Measurements from ENCODE around the gene CAPN14. TPM values are rescaled to one million over a fixed set of nuclear protein-coding genes. Genes with fewer than 3 reads are reported as not detected.

Gene CAPN14, protein sequence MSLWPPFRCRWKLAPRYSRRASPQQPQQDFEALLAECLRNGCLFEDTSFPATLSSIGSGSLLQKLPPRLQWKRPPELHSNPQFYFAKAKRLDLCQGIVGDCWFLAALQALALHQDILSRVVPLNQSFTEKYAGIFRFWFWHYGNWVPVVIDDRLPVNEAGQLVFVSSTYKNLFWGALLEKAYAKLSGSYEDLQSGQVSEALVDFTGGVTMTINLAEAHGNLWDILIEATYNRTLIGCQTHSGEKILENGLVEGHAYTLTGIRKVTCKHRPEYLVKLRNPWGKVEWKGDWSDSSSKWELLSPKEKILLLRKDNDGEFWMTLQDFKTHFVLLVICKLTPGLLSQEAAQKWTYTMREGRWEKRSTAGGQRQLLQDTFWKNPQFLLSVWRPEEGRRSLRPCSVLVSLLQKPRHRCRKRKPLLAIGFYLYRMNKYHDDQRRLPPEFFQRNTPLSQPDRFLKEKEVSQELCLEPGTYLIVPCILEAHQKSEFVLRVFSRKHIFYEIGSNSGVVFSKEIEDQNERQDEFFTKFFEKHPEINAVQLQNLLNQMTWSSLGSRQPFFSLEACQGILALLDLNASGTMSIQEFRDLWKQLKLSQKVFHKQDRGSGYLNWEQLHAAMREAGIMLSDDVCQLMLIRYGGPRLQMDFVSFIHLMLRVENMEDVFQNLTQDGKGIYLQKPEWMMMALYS
- total RNA-seq: under 1 TPM; 0.60 to 0.65 TPM

DNA sequence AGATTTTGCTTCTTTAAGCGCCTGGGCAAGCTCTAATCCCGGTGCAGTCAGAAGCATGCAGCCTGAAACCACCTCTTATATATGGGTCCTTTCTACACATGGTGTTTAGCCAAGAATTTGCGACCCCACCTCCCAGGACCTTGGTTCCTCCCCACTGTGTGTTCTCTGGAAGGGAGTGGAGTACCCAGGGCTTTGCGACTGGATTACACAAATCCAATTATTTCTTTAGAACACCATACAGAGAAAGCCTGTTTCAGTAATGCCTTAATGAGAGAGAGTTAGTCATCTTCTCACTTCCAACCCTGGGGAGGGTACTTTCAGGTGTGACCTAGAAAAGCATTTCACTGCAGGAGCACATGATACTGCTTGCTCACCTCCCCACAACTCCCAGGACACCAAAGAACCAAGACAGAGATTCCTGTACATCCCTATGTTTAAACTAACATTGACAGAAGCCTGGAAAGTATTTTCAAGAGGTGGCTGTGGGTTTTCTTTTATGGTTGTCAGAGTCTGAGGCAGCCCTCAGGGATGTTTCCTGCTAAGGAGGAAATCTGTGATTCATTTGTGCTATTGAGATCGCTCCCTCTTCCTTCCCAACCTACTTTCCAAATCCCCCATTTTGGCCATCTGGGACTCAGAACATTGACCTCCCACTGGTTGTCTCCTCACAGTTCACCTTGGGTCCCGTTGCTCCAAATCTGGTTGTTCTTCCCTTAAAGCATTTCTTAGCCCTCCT is at the start of gene CAPN14:
CAPN14 (minus strand) TSS at position 51 of the 736 bp plus-strand sequence. CDS start 12,068 bp downstream, outside the sequence.
- DNase-seq (no peak), ATAC-seq (replicated peaks in 1 of 2) (peak; percentile 56 to 74)
- Mint-ChIP-seq H3K27me3 (ENCODE audit: low read depth) (peaks cover 16% of the 10 kb centered on the region), H3K4me1 (ENCODE audit: low read depth) (peaks cover 42% of the 10 kb centered on the region), H3K27ac (no peak within 1 kb of the TSS), H3K9me3 (no peaks in the 10 kb centered on the region), H3K4me3 (peak within 1 kb of the TSS; percentile 31 to 43), H3K36me3 (ENCODE audit: insufficient read depth in 2 of 2) (no peaks in the 10 kb centered on the region)

- no peaks in the 10 kb centered on the region for H3K27me3 Mint-ChIP-seq (ENCODE audit: low read depth)
- no peaks in the 10 kb centered on the region for H3K36me3 Mint-ChIP-seq (ENCODE audit: insufficient read depth in 2 of 2)
- no peaks in the 10 kb centered on the region for H3K9me3 Mint-ChIP-seq
- DNase-seq: no peak
- H3K4me3 Mint-ChIP-seq: no peak overlapping the region
- H3K4me1 Mint-ChIP-seq (ENCODE audit: low read depth): no peaks in the 10 kb centered on the region
- ATAC-seq (replicated peaks in 1 of 2): no peak
- no peak overlapping the region for H3K27ac Mint-ChIP-seq
These were observed 49.5 kb upstream of the CAPN14 start for GRCh38 chr2:31266804-31267203.

GRCh38 chr2:31265234-31265633 is 47.9 kb upstream of the CAPN14 start:
- Mint-ChIP-seq H3K4me3 (no peak overlapping the region), H3K4me1 (ENCODE audit: low read depth) (no peaks in the 10 kb centered on the region), H3K27me3 (ENCODE audit: low read depth) (no peaks in the 10 kb centered on the region), H3K36me3 (ENCODE audit: insufficient read depth in 2 of 2) (no peaks in the 10 kb centered on the region), H3K27ac (no peak overlapping the region), H3K9me3 (no peaks in the 10 kb centered on the region)
- no peak for ATAC-seq (replicated peaks in 1 of 2)
- no peak for DNase-seq

- Mint-ChIP-seq H3K27ac (no peak overlapping the region), H3K4me3 (no peak overlapping the region), H3K27me3 (ENCODE audit: low read depth) (no peaks in the 10 kb centered on the region), H3K4me1 (ENCODE audit: low read depth) (no peaks in the 10 kb centered on the region), H3K9me3 (no peaks in the 10 kb centered on the region), H3K36me3 (ENCODE audit: insufficient read depth in 2 of 2) (no peaks in the 10 kb centered on the region)
- ATAC-seq (replicated peaks in 1 of 2): no peak
- no peak for DNase-seq
These were observed 46.4 kb upstream of the CAPN14 start for GRCh38 chr2:31263636-31264190.

- H3K36me3 Mint-ChIP-seq (ENCODE audit: insufficient read depth in 2 of 2): no peaks in the 10 kb centered on the region
- no peak overlapping the region for H3K4me3 Mint-ChIP-seq
- DNase-seq (no peak), ATAC-seq (replicated peaks in 1 of 2) (no peak)
- H3K27ac Mint-ChIP-seq: no peak overlapping the region
- no peaks in the 10 kb centered on the region for H3K27me3 Mint-ChIP-seq (ENCODE audit: low read depth)
- H3K9me3 Mint-ChIP-seq: no peaks in the 10 kb centered on the region
- H3K4me1 Mint-ChIP-seq (ENCODE audit: low read depth): no peaks in the 10 kb centered on the region
These were observed 43.6 kb upstream of the CAPN14 start for GRCh38 chr2:31260870-31261269.

- H3K4me3 Mint-ChIP-seq: no peak overlapping the region
- no peaks in the 10 kb centered on the region for H3K27me3 Mint-ChIP-seq (ENCODE audit: low read depth)
- H3K27ac Mint-ChIP-seq: no peak overlapping the region
- no peak for DNase-seq
- H3K9me3 Mint-ChIP-seq: no peaks in the 10 kb centered on the region
- no peaks in the 10 kb centered on the region for H3K36me3 Mint-ChIP-seq (ENCODE audit: insufficient read depth in 2 of 2)
- no peaks in the 10 kb centered on the region for H3K4me1 Mint-ChIP-seq (ENCODE audit: low read depth)
- no peak for ATAC-seq (replicated peaks in 1 of 2)
These were observed 41.8 kb upstream of the CAPN14 start for GRCh38 chr2:31259075-31259474.

DNA sequence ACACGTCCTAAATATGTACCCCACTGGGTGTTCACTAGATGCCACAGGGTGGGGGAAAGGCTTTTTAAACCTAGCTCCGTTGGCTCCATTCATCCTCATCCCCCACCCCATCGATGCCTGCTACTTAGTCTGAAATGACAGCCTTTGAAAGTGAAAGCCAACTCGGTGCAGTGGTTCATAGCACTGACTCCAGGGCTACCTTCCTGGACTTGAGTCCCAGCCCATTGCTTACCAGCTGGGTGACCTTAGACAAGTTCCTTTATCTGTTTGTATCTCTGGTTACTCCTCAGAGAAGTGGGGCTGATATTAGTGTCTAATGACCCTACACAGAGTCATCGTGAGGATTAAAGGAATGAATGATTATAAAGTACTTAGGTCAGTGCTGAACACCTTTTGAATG is 41.0 kb upstream of the CAPN14 start:
- Mint-ChIP-seq H3K27me3 (ENCODE audit: low read depth) (no peaks in the 10 kb centered on the region), H3K27ac (no peak overlapping the region), H3K4me3 (no peak overlapping the region), H3K9me3 (no peaks in the 10 kb centered on the region), H3K4me1 (ENCODE audit: low read depth) (no peaks in the 10 kb centered on the region), H3K36me3 (ENCODE audit: insufficient read depth in 2 of 2) (no peaks in the 10 kb centered on the region)
- ATAC-seq (replicated peaks in 1 of 2) (no peak), DNase-seq (no peak)

- Mint-ChIP-seq H3K27me3 (ENCODE audit: low read depth) (no peaks in the 10 kb centered on the region), H3K36me3 (ENCODE audit: insufficient read depth in 2 of 2) (no peaks in the 10 kb centered on the region), H3K4me1 (ENCODE audit: low read depth) (no peaks in the 10 kb centered on the region), H3K27ac (no peak overlapping the region), H3K4me3 (no peak overlapping the region), H3K9me3 (no peaks in the 10 kb centered on the region)
- DNase-seq (no peak), ATAC-seq (replicated peaks in 1 of 2) (no peak)
These were observed 39.5 kb upstream of the CAPN14 start for GRCh38 chr2:31256611-31257382.

GRCh38 chr2:31255911-31256571 is 38.7 kb upstream of the CAPN14 start:
- H3K4me1 Mint-ChIP-seq (ENCODE audit: low read depth): no peaks in the 10 kb centered on the region
- DNase-seq: no peak
- H3K36me3 Mint-ChIP-seq (ENCODE audit: insufficient read depth in 2 of 2): no peaks in the 10 kb centered on the region
- no peaks in the 10 kb centered on the region for H3K27me3 Mint-ChIP-seq (ENCODE audit: low read depth)
- ATAC-seq (replicated peaks in 1 of 2): no peak
- H3K9me3 Mint-ChIP-seq: no peaks in the 10 kb centered on the region
- H3K27ac Mint-ChIP-seq: no peak overlapping the region
- H3K4me3 Mint-ChIP-seq: no peak overlapping the region

DNA sequence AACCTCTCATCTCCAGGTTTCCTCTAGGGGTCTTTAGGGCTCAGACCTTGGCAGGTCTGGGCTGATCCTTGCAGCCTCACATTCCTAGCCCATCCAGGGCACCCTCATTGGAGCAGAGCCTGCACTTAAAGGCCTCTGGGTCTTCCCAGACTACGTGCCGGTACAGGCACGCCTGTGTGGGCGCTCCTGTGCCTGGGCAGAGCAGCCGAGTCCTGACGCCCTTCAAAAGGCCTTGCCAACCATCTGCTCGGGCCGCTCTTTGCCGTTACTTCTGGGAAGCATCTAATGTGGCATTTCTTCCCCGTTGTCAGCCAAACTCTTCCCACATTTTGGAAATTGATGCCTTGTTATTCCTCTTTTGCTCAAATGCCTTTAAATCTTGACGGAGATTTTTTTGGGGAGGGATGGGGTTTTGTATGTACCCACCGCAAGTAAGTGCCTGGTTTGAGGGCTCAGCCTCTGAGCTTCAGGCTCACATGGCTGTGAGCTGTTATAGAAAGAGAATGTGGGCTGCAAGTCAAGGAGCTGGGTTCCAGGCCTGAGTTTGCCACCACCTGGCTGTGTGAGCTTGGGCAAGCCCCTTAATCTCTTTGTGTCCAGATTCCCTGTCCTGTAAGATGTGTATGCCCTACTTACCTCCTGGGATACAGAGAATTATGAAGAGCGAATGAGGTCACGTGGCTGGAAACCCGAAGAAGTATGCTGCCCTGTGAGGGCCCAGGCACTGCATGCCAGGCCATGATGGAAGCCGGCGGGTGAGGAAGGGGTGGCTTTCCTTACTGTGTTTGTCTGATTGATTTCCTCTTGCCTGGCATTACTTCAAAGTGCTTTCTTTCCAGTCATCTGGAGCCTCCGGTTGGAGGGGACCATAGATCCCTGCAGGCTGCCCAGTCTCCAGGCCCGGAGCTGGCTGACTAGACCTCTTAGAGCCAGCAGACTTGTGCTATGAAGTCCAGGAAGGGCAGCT is 37.2 kb upstream of the CAPN14 start:
- Mint-ChIP-seq H3K4me3 (no peak overlapping the region), H3K9me3 (no peaks in the 10 kb centered on the region), H3K27me3 (ENCODE audit: low read depth) (no peaks in the 10 kb centered on the region), H3K4me1 (ENCODE audit: low read depth) (no peaks in the 10 kb centered on the region), H3K27ac (no peak overlapping the region), H3K36me3 (ENCODE audit: insufficient read depth in 2 of 2) (no peaks in the 10 kb centered on the region)
- DNase-seq (no peak), ATAC-seq (replicated peaks in 1 of 2) (no peak)

GRCh38 chr2:31253356-31254131 is 36.2 kb upstream of the CAPN14 start:
- Mint-ChIP-seq H3K4me3 (no peak overlapping the region), H3K27ac (no peak overlapping the region), H3K4me1 (ENCODE audit: low read depth) (no peaks in the 10 kb centered on the region), H3K9me3 (no peaks in the 10 kb centered on the region), H3K27me3 (ENCODE audit: low read depth) (no peaks in the 10 kb centered on the region), H3K36me3 (ENCODE audit: insufficient read depth in 2 of 2) (no peaks in the 10 kb centered on the region)
- no peak for ATAC-seq (replicated peaks in 1 of 2)
- DNase-seq: no peak
